C4-2B (cell line): Measurements from ENCODE around the gene TBC1D2.

Source experiments
- H3K27ac ChIP-seq: fragments of 450-650 bp; 2 replicates; pipeline ENCODE4 v1.5.1; 2017
- ZFX ChIP-seq: fragments of 450-650 bp; IDR thresholded peaks from 2 replicates; pipeline ENCODE4 v1.6.1; 2017
- TF ChIP-seq, protein P1 (sequence below): fragments of 450-650 bp; conservative IDR thresholded peaks from 2 replicates; pipeline ENCODE4 v1.5.1; 2017; ENCODE audit warnings: mild to moderate bottlenecking

The TBC1D2 gene

DNA sequence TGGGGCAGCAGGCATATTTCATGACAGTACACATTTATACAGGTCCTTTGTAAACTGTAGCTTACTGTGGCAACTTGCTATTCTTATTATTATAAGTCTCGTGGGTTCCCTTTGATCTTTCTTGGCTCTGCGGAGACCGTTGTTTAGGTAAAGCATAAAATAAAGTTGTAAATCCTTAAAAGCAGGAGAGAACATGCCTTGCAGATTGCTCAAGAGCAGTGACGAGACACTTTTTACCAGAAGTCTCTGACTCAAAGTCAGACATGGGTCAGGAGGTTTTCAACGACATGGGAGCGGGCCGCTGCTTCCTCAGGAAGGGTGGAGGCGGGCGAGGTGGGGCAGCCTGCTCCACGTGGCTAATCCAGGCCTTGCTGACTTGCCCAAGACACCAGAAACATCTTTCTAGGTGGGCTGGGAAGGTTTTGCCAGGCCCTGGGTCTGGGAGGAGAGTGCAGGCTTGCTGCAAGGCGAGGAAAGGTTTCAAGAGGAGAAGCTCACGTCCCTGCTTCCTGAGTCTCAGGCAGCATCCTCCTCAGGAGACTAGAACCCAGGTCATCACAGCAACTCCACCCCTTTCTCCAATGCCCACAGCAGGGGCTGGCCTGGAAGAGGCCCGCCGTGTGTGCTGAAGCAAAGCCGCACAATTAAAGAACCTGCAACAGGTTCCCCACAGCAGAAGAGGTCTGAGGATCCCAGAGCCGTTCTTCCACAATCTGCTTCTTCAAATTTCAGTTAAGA, 6.5 kb downstream of the TBC1D2 start:
- TF ChIP-seq, protein P1, sequence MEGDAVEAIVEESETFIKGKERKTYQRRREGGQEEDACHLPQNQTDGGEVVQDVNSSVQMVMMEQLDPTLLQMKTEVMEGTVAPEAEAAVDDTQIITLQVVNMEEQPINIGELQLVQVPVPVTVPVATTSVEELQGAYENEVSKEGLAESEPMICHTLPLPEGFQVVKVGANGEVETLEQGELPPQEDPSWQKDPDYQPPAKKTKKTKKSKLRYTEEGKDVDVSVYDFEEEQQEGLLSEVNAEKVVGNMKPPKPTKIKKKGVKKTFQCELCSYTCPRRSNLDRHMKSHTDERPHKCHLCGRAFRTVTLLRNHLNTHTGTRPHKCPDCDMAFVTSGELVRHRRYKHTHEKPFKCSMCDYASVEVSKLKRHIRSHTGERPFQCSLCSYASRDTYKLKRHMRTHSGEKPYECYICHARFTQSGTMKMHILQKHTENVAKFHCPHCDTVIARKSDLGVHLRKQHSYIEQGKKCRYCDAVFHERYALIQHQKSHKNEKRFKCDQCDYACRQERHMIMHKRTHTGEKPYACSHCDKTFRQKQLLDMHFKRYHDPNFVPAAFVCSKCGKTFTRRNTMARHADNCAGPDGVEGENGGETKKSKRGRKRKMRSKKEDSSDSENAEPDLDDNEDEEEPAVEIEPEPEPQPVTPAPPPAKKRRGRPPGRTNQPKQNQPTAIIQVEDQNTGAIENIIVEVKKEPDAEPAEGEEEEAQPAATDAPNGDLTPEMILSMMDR, result no peak
- no peak for TF ChIP-seq ZFX
- H3K27ac ChIP-seq, result no peak overlapping the region

GRCh38 chr9:98247831-98248657, 7.4 kb downstream of the TBC1D2 start:
- H3K27ac ChIP-seq, result no peak overlapping the region
- TF ChIP-seq, protein P1, result no peak
- no peak for TF ChIP-seq ZFX

DNA sequence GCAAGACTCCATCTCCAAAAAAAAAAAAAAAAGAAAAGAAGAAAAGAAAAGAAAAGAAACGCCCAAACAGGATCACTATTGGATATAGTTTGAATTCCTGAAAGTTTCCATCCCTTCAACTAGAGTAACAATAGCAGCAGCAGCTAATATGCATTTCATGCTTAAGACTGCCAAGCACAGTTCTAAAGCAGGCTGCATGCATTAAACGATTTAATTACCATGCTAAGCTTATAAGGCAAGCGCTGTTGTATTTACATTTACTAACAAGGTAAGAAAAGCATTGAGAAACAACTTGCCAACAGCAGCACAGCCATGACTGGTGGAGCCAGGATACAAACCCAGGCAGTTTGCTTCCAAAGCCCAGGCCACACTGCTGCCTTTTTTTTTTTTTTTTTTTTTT, 13.0 kb downstream of the TBC1D2 start:
- no peak for TF ChIP-seq ZFX
- TF ChIP-seq, protein P1, result no peak
- no peak overlapping the region for H3K27ac ChIP-seq

DNA sequence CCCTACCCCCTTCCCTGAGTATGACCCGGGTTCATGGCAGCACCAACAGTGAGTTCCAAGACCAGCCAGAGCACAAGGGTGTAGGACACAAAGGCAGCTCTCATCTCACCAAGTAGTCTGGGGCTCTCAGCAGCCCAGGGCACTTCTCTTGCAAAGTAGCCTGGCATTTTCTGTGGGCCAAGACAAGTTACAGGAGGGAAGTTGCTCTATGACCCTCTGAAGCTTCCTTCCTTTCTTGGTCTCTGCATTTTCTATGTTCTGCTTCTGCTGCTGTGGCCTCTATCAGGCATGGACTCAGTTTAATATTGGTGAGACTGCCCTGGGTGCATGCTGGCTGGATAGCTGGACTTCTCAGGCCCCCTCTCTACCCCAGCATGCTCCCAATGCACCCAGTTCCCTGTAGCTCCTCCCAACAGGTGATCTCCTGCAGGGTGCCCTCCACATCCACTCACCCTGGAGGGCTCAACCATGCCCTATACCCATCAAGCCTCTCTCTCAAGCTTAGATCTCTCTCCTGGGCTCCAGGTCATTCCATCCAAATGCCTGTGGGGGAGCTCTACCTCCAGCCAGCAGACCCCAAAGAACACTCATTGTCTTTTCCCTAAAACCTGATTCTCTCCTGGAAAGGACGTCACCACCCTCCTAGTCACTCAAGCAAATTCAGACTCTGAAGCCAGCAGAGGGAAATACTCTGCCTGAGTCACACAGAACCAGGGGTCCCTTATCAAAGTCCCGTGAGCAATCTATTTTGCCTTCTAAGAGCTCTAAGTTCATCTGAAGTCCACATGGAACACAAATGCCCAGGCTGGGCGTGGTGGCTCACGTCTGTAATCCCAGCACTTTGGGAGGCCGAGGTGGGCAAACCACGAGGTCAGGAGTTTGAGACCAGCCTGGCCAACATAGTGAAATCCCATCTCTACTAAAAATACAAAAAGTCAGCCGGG, 13.8 kb downstream of the TBC1D2 start:
- H3K27ac ChIP-seq, result no peak overlapping the region
- TF ChIP-seq, protein P1, result no peak
- no peak for TF ChIP-seq ZFX

DNA sequence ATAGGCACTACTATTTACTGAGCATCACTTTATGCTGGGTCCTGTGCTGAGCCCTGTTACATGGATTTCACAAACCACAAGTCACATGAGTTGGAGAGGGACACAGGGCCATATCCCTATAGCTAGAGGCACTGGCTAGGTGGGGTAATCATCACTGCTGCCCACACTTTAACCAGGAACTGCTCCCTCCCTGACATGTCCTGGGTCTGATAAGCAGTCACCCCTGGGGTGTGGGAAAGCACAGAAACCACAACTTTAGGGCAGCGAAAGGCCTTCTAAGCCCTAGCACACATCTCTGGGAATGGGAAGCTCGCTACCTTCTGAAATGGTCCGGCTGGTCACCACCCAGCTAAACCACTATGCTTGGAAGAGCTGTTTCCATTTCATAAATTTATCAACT, 15.0 kb downstream of the TBC1D2 start:
- H3K27ac ChIP-seq, result no peak overlapping the region

DNA sequence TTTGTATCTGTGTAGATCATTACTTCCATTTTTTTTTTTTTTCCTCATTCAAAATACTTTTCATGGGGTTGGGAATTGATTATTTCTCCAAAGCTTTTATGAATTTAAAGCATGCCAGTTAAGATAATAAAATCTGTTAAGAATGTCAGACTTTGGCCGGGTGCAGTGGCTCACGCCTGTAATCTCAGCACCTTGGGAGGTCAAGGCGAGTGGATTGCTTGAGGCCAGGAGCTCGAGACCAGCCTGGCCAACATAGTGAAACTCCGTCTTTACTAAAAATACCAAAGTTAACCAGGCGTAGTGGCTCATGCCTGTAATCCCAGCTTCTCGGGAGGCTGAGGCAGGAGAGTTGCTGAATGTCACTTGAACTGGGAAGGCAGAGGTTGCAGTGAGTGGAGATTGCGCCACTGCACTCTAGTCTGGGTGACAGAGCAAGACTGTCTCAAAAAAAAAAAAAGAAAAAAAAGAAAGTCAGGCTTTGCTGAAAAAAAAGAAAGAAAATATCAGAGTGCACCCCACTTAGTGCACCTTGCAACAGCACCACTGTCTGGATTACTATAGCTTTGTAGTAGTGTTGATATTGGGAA, 18.5 kb downstream of the TBC1D2 start:
- no peak overlapping the region for H3K27ac ChIP-seq
- TF ChIP-seq, protein P1, result no peak
- no peak for TF ChIP-seq ZFX

More for the DNA sequence above, 15.0 kb downstream of the TBC1D2 start:
- TF ChIP-seq, protein P1, result no peak
- no peak for TF ChIP-seq ZFX
